Measurements from ENCODE around the gene SEC11A.
"Not testable (repeated sequence)": the region's sequence is repeated elsewhere in the genome, so short reads cannot be mapped to it uniquely, and the experiment has no call there.

The SEC11A gene

DNA sequence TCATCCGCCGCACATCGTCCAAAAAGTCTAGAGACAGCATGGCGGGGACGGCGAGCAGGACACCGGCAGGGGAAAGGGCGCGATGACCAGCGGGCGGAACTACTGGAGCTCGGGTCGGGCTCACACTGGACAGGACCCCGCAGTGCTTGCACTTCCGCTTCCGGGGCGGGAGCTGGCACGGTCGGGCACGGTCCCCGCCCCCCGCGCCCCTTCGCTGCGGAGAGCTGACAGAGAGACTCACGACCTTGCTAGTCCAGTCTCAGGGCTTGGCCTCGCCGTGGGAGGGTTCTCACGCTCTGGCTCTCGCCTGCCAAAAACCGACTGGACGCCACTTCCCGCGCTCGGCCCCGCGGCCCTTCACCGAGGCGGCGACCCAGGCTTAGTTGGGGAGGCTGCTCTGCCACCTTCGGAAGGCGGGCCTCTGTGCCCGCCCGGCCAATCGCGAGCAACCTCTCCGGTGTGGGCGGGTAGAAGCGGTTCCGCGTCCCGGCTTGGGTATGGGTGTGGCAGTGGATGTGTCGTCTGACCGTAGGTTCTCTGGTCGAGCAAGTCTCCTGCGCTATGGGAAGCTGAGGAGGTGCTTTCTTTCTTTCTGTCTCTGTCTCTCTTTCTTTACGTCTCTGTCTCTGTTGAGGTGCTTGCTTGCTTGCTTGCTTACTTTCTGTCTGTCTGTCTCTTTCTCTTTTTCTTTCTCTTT, at the start of gene SEC11A:
TSS of gene SEC11A (minus strand) at position 104 of the 697 bp plus-strand sequence. CDS start at position 40, 64 bp downstream.
- DNase-seq: peak; percentile 28

DNA sequence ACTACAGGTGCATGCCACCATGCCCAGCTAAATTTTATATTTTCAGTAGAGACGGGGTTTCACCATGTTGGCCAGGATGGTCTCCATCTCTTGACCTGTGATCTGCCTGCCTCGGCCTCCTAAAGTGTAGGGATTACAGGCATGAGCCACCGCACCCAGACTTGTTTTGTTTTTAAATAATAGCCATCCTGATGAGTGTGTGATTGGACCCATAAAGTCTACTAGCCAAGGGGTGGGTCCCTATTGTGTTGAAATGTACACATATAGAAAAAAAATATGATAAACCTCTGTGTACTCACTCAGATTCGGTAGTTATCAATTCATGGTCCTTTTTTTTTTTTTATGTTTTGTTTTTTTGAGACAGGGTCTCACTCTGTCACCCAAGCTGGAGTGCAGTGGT, 49.7 kb upstream of the SEC11A start:
- DNase-seq: no peak

DNA sequence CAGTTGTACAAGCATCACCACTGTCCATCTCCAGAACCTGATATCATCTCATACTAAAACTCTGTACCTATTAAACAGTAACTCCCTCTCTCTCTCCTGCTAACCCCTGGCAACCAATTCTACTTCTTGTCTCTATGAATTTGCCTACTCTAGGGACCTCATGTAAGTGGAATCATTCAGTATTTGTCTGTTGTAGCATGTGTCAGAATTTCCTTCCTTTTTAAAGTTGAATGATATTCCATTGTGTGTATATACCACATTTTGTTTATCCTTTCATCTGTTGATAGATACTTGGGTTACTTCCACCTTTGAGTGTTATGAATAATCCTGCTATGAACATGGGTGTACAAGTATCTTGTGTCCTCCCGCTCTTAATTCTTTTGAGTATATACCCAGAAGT, 49.0 kb upstream of the SEC11A start:
- no peak for DNase-seq

DNA sequence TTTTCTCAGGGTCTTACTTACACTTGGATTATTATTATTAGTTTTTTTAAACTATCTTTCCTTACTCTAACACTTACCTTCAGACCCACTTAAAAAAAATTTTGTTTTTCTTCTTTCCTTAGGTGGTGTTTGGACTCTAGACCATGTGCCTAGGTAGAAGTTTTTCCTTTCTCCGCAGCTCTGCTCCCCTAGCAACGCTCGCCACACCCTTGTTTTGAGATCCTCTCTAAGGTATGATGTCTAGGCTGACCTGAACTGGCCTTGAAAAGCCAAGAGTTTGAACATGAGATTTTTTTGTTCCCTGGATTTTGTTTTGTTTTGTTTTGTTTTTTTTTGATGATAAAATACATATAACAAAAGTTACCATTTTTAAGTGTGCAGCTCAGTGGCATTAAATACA, 48.6 kb upstream of the SEC11A start:
- DNase-seq: no peak

DNA sequence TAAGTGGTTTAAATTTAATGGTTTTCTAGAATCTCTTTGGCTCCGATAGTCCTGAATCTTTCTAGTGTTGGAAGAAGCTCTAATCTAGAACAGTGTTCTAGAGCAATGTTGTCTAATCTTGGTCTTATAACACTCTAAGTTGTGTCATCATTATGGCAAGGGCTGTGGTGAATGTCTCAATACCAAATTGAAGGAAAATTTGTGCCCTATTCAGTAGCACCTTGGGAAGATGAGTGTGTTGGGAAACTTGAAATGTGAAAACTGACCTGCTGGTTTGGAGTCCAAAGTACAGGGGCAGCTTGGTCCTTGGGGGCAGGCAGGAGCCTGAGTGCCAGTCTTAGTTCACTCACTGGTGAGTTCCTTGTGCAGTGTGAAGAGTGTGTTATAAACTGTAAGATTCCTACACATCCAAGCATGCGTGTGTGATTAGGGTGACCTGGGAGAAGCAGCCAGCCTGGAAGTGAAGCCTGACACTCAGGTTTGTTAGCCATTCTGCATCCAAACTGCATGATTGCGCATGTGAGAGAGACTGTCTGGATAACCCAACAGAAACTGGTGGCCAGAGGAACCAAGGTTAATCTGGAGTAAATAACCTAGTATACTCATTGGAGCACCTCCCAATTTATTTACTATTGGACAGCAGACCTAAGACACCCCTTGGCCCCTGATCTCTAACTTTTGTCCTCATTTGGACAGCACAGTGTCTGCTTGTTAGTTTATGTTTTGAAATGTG, 47.1 kb upstream of the SEC11A start:
- no peak for DNase-seq

DNA sequence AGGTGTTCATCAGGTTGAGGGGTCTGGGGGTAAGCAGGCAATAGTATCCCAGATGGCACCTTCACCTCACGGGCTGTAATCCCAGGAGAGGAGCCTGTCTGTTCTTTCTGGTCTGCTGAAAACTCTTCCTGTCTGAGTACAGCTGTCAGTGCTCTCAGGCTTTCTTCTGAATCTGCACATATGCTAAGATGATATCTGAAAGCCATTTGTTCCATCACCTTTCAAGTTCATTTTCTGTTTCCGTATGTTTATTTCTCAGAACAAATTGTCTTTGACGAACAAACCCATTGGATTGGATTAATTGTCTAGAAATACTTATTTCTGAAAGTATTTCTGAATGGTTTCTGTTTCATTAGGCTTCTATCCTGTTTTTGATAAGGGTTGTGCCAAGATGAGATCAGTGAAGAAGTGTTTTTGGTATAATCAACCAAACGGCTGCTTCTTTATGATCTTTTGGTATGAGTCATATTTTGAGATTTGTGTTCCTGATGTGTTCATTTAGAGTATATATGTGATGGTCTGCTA, 45.7 kb upstream of the SEC11A start:
- no peak for DNase-seq

DNA sequence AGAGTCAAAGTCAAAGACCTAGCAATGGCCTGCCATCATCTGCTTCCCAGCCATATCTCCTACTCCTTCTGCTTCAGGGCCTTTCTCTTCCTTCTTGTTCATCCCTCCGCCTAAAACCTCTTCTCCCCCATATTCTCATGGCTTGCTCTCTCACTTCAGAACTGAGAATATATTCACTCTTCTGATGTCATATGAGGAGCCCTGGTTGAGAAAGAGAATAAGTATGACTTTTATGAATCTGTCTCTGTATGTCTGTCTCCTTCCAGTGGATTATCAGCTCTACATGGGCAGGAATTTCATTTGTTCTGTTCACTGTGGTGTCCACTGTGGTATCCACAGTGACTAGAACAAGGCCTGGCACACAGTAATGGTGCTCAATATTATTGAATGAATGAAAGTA, 44.3 kb upstream of the SEC11A start:
- DNase-seq: no peak

DNA sequence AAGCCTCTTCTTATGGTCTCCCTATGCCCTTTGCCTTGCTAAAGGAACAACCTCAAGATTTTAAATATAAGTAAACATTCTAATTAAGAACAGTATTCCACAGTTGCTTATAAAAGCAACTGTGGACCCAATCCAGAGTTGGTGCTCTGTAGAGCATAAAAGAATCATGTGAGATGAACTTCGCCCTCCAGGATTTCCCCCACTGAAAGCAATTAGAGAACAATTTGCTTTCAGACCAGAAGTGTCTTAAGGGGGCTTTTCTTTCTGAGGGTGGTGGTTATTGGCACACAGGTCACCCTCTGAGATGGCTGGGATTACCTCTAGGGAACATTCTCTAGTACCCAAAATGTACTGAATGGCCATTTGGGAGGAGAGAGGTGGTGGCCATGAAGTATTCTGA, 43.1 kb upstream of the SEC11A start:
- no peak for DNase-seq

DNA sequence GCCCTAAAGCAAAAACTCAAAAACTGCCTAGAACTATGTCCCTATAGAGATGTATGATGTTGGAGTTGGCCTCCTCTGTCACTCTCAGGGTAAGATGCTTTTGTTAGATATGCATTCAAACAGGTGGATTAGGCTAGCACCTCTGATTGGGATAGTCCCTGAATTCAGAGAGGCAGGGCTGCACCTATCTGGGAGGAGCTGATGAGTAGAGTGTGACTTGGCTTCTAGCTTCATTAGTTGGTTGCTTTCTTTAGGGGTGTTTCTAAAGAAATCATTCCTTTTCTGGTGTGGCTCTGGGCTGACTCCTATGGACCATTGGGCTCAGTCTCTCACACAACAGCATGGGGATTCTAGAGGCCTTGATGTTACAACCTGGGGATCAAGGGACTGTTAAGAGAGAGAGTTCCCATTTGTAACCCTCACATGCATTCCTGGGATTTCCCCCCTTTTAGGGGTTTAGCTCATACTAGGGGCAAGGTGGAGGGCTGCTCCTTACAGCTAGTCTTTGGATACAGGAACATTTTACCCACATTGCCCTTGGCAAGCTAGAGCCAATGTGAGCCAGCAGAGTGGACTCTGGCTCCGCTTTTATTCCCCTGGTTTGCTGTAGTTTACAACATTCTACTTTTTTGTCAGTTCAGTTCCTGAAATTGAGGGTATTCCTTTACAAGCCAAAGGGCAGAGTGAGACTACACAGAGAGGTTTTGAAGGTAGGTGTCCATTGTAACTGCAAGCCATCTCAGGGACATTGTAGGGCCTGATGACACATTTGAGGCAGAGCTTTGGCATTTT, 40.0 kb upstream of the SEC11A start:
- no peak for DNase-seq

DNA sequence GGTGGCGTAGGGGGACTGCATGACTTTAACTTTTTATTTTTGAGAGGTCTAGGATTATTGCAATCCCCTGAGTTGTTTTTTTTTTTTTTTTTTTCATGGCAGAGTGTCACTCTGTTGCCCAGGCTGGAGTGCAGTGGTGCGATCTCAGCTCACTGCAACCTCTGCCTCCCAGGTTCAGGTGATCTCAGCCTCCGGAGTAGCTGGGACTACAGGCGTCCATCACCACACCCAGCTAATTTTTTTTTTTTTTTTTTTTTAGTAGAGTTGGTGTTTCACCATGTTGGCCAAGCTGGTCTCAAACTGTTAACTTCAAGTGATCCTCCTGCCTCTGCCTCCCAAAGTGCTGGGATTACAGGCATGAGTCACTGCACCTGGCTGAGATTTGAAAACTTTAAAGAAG, 39.0 kb upstream of the SEC11A start:
- DNase-seq: not testable (repeated sequence)

DNA sequence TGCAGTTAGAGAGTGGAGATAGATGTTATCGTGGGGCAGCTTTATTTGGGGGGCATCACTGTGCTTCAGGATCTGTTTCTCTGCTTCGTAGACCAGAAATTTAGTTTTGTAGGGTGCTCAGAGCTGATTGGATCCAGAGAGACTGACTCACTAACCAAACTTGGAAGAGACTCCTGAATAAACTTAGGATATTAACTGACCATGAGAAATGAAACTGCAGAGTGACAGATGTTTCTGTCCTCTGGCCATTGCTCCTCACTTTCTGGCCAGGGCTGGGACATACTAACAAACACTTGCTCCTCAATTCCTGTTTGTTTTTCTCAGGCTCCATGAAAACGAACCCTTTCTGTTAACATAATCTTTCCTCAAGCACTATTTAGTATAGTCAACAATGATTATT, 36.8 kb upstream of the SEC11A start:
- no peak for DNase-seq

DNA sequence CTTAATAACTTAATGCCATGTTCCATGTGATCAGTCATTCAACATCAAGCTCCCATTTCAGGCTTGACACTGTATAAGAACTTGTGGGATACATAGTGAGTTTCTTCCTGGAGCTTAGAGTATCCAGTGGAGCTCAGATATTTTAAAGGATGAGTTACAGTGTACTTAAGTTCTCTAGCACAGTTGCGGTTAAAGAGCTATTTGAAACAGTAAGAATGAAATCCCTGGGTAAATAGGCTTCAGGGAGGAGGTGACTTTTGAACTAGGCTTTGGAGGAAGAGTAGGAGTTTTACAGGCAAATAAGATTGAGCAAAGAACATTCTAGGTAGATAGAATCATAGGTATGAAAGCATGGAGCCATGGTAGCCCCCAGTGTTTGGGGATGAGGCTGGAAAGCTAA, 36.3 kb upstream of the SEC11A start:
- DNase-seq: no peak

DNA sequence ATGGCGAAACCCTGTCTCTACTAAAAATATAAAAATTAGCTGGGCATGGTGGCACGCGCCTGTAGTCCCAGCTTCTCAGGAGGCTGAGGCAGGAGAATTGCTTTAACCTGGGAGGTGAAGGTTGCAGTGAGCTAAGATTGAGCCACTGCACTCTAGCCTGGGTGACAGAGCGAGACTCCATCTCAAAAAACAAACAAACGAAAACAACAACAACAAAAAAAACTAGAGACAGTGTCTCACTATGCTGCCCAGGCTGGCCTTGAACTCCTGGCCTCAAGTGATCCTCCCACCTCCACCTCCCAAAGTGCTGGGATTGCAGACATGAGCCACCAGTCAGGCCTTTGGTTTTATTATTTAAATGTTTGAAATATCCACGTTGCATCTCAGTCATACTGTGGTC, 35.8 kb upstream of the SEC11A start:
- DNase-seq: not testable (repeated sequence)

DNA sequence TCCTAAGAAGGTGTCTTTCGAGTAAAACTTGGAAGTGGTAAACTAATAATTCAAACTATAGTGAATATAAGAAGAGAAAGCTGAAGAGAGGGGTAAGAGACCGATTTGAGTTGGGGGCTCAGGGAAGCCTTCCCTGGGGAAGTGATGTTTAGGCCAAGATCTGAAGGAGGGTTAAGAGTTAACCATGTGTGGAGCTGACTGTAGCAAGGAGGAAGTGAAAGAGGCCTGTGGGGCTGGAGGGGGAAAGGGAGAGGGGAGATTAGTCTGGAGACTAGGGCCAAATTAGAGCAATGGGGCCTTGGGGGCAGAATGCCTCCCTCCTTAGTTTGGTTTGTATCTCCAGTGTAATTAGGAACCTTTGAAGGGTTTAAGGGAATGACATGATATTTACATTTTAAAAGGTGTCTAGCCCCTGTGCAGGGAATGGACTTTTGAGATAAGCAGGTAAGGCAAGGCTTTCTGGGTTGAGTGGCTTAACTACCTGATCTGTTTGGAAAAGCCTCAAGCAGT, 34.7 kb upstream of the SEC11A start:
- DNase-seq: no peak

DNA sequence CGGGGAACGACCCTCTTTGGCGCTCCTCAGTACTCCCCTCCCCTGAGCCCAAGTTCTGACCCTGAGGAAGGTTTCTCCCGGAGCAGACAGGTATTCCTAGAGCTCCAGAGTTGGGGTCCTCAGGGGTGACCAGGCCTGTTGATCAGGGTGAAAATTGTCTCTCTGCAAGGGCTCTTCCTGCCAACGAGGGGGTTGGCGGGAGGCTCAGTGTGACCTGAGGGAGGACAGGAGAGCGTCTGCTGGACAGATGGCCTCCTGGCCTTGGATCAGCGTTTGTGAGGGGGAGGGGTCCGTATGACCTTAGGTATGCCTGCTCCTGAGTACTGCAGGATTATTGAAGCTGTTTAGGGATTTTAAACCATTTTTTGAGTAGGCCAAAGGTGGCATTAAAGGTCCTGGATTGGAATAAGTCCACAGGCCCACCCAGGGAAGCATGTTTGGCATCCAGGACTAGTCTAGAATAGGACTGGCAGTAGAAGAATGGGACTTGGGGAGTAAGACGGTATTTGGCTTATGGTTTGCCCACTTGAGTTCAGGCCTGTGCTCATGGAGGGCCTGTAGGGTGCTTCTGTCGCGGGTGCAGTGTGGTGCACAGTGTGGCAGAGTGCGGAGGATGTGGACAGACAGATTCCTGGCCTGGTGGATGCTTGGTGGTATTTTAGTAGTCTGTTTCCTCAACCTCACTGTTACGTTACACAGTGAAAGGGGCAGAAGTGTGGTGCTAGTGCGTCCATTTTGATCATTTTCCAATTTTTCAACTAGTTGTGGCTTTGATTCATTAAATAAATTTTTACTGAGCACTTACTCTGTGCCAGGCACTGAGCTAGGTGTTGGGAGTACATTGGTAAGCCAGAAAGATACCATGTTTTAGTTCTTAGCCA, 33.4 kb upstream of the SEC11A start:
- no peak for DNase-seq

DNA sequence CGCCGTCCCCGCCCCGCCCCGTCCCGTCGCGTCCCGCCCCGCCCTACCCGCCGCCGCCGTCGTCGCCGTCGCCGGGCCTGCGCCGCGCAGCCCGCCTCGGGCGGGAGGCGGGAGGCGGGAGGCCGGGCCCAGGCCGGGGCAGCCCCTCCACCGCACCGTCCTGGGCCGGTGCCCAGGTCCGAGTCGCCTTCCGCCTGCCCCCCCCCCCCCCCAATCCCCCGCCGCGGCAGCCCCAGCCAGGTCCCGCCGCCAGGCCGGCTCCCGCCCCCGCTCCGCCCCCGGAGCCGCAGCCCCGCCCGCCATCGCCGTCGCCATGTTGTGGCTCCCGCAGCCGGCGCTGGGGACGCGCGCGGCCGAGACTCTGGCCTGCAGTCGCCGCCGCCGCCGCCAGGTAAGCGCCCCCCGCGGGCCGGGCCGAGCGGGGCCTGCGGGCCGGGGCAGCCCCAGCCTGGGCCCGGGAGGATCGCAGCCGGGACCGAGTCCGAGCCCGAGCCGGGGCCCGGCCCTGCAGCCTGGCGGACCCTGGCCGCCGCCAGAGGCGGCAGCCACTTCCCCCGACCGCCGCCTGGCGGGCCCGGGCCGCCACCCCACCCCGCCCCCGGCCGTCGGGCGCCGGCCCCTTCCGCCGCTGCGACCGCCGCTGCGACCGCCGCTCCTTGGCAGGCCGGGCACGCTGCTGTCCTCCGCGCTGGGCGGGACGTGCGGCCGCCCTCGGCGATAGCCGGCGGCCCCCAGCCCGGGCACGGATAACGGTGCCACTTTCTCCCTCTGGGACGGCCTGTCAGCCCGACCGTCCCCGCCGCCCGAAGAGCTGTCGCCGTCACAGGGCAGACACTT, 32.6 kb upstream of the SEC11A start, which contains the start of gene ZNF592:
TSS of gene ZNF592 (plus strand) at position 319 of the 837 bp plus-strand sequence. CDS start 34,084 bp downstream, outside the sequence.
- no peak for DNase-seq

DNA sequence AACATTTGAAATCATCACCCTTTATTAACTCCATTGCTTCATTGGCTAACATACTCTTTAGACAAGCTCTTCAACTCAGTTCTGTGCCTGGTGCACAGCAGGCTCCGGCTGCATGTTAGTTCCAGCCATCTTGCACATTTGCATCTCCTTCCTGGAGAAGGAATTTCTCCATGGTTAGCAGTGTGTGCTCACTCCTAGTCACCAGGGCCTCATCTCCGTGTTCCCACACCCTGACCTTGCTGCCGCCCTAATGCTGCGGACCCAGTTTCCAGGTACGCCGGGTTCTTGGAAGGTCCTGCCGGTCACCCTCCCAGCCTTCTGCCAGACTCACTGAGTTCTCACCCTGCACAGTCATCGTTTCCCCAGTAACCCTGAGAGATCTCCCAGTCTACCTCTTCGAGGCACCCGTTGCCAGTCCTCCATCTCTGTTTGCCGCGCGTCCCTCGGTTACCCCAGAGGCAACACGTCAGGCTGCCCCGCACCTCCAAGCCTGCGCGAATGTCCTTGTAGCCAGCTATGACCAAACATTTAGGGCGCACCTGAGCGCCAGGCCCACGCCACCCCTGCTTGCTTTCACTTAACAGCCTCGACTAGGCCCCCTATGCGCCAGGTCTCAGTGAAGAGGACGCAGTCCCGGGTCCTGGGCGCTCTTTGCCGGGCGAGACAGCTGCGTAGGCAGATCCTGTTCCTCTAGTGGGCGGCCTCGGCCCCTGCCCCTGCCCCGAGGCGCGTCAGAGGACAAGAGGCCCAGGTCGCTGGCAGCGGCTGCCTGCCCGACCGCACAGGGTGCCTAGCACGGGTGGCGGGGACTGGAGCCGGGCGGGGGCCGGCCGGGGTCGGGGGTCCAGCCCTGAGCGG, 31.7 kb upstream of the SEC11A start:
- DNase-seq: no peak

DNA sequence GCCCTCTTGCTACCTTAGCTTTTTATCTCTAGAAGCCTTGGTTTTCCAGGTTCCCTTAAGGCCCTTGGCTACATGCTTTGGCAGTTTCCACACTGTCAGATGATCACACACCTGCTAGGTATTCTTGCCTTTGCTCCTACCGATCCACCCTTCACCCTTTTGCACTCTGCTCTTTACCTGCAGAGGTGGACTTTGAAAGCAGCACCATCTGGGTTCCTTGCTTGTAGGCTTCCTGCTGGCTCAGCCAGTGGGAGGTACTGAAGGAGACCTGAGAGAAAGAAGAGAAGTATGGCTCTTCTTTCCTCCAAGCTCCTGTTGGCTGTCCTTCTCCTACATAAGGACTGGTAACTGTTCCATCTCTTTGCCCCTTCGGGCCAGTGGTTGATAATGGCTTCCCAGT, 25.2 kb upstream of the SEC11A start:
- DNase-seq: no peak

DNA sequence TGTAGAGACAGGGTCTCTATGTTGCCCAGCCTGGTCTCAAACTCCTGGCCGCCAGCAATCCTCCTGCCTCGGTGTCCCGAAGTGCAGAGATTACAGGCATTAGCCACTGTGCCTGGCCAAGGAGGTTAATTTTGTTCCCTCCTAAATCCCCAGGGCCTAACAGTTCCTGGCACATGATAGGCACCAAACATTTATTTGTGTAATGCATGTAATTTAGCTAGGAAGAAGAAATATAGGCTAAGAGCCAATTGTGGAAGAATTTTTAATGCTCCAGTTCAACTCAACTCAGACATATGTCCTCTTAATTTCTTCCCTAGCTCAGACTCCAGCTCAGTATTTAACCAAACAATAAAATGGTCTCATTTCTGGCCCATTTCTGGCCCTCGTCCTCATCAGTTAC, 24.8 kb upstream of the SEC11A start:
- no peak for DNase-seq

DNA sequence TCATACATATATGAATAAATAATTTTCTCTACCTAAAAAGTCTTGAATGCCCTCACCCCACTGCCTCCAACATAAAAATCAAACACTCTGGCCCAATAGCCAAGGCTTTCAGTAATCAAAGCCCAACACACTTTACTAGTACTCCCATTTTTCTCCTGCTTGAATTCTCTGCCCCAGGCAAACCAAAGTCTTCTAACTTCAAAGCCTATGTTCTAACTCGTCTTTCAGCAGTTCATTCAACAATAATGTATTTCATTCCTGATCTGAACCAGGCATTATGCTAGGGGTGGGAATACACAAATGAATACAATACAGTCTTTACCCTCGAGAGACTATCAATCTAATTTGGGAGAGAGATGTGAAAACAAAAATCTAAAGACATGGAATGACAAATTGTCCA, 21.1 kb upstream of the SEC11A start:
- DNase-seq: no peak

Data from NCI-H187 treated with DMSO at 0.1 percent for 48 hours (cell line).